RKO (cell line): ENCODE measurements around the gene CNTN4.
A peak's percentile ranks its signal among the peaks of the same experiment; 100 is the strongest.
"Not testable (repeated sequence)": the region's sequence is repeated elsewhere in the genome, so short reads cannot be mapped to it uniquely, and the experiment has no call there.

Experiments
- DNase-seq: peaks from one replicate; pipeline ENCODE4 v3.0.0-alpha.2; 2016; ENCODE audit warnings: low spot score

The CNTN4 gene

GRCh38 chr3:2978977-2979732 is 880.5 kb downstream of the CNTN4 start:
- no peak for DNase-seq

GRCh38 chr3:2984005-2984830 is 885.6 kb downstream of the CNTN4 start:
- DNase-seq, result no peak

- no peak for DNase-seq
Measured at GRCh38 chr3:2984831-2985220, 886.2 kb downstream of the CNTN4 start.

- no peak for DNase-seq
Measured at GRCh38 chr3:2985479-2985878, 886.8 kb downstream of the CNTN4 start.

- DNase-seq, result no peak
Measured at GRCh38 chr3:2992534-2992933, 893.9 kb downstream of the CNTN4 start.

GRCh38 chr3:2993130-2993529 is 894.5 kb downstream of the CNTN4 start:
- not testable (repeated sequence) for DNase-seq

GRCh38 chr3:2993736-2994135 is 895.1 kb downstream of the CNTN4 start:
- DNase-seq, result no peak

- DNase-seq, result no peak
Measured at GRCh38 chr3:2995195-2995594, 896.5 kb downstream of the CNTN4 start.

- no peak for DNase-seq
Measured at GRCh38 chr3:3005146-3005744, 906.6 kb downstream of the CNTN4 start.

GRCh38 chr3:3013317-3014052 is 914.8 kb downstream of the CNTN4 start:
- DNase-seq, result peak; percentile 2

- peak; percentile 49 for DNase-seq
Measured at GRCh38 chr3:3015185-3016089, 916.8 kb downstream of the CNTN4 start.

- no peak for DNase-seq
Measured at GRCh38 chr3:3016226-3016625, 917.6 kb downstream of the CNTN4 start.

- no peak for DNase-seq
Measured at GRCh38 chr3:3020209-3020608, 921.5 kb downstream of the CNTN4 start.

GRCh38 chr3:3023111-3023745 is 924.6 kb downstream of the CNTN4 start:
- DNase-seq, result peak; percentile 29

- DNase-seq, result no peak
Measured at GRCh38 chr3:3027976-3028567, 929.4 kb downstream of the CNTN4 start.

- DNase-seq, result no peak
Measured at GRCh38 chr3:3031326-3031725, 932.7 kb downstream of the CNTN4 start.

GRCh38 chr3:3037156-3037555 is 938.5 kb downstream of the CNTN4 start:
- no peak for DNase-seq

GRCh38 chr3:3038201-3038991 is 939.7 kb downstream of the CNTN4 start:
- DNase-seq, result no peak

- DNase-seq, result no peak
Measured at GRCh38 chr3:3053974-3054373, 955.3 kb downstream of the CNTN4 start.
